ENCODE data around the gene SLC35F2. TPM values are rescaled to one million over a fixed set of nuclear protein-coding genes. Genes with fewer than 3 reads are reported as not detected.
"Not testable (repeated sequence)": the region's sequence is repeated elsewhere in the genome, so short reads cannot be mapped to it uniquely, and the experiment has no call there.

The SLC35F2 gene
- total RNA-seq, 1 experiment from 2014 or later, result 11.2 TPM

DNA sequence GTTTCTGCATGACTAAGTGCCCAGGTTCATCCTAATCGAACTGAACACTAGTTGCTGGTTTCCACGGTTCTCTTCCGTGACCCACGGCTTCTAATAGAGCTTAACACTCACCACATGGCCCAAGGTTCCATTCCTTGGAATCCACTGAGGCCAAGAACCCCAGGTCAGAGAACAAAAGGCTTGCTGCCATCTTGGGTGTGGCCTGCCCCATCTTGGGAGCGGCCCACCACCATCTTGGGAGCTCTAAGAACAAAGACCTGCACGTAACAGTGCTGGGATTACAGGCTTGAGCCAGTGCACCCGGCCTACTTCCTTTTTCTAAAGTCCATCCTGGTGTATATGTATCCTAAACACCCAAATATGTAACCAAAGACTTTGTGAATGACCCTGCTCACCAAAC lies 68.8 kb downstream of the SLC35F2 start:
- DNase-seq (ENCODE audit: low spot score), result no peak

DNA sequence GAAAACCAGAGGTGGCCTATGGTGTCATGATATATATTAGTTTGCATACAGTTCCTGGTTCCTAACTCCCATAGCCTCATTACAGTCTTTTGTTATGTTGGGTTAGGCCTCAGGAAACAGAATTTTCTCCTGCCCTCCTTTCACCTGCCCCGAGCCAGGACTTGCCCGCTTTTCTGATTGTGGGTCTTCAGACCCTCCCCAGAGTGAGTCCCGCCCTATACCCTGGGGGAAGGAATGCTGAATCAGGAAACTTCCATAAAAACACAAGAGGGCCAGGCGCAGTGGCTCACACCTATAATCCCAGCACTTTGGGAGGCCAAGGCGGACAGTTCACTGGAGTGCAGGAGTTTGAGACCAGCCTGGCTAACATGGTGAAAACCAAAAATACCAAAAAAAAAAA lies 70.9 kb downstream of the SLC35F2 start:
- no peak for DNase-seq (ENCODE audit: low spot score)

DNA sequence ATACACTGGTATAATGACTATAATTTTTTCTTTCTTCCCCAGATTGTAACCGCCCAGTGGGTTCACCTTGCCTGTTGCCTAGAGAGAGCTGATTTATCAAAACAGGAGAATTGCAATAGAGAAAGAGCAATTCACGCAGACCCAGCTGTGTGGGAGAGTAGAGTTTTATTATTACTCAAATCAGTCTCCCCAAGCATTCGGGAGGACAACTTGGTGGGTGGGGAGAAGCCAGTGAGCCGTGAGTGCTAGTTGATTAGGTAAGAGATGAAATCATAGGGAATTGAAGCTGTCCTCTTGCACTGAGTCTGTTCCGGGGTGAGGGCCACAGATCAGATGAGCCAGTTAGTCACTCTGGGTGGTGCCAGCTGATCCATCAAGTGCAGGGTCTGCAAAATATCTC lies 73.2 kb downstream of the SLC35F2 start:
- peak; percentile 1 for DNase-seq (ENCODE audit: low spot score)

DNA sequence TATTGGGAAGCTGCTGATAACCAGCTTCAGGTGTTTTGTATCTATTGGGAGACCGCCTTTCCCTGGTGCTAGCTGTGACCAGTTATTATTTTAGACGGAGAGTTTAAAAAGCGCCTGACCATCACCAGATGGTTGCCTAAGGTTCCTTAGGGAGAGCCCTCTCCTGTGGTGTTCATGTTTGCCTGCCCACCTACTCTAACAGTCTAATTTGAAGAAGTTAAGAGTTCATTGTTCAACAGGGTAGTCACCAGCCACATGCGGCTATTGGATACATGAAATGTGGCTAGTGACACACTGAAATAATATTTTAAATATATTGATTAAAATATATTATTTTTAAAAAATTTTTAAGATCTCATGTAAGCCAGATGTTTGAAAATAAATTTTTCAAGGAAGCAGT lies 75.5 kb downstream of the SLC35F2 start:
- no peak for DNase-seq (ENCODE audit: low spot score)

DNA sequence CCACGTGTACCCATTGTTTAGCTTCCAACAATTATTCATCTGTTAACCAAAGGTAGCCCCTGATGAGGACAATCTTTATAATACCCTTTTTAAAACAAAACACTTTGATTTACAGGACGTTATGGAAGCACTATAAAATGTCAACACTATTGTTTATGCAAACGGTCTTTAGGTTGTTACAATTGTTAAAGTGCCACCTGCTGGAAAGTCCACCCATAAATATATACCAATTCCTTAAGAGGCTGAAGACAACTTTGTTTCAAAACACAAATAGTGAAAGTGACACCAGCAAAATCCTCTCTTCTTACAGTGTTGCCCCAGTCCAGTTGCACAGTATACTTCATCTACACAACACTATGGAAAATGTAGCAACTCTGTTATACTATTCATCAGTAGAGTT lies 77.8 kb downstream of the SLC35F2 start:
- DNase-seq (ENCODE audit: low spot score), result peak; percentile 2

DNA sequence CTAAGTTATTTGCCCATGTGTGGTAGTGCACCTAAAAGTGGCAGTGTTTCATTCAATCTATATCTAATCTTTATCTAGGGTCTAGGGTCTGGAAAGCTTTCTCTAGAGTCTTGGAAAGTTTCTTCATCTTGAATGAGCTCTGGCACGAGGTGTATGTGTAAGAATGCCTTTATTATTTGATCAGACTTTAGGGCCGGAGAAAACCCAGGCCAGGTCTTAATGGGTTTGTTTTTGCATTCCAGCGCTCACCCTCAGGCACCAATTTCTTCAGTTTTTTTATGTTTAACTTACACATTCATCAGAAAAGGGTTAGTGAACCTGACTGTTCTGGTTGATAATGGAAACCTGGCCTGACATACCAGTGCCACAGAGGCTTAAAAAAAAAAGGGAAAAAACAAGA lies 78.5 kb downstream of the SLC35F2 start:
- no peak for DNase-seq (ENCODE audit: low spot score)

DNA sequence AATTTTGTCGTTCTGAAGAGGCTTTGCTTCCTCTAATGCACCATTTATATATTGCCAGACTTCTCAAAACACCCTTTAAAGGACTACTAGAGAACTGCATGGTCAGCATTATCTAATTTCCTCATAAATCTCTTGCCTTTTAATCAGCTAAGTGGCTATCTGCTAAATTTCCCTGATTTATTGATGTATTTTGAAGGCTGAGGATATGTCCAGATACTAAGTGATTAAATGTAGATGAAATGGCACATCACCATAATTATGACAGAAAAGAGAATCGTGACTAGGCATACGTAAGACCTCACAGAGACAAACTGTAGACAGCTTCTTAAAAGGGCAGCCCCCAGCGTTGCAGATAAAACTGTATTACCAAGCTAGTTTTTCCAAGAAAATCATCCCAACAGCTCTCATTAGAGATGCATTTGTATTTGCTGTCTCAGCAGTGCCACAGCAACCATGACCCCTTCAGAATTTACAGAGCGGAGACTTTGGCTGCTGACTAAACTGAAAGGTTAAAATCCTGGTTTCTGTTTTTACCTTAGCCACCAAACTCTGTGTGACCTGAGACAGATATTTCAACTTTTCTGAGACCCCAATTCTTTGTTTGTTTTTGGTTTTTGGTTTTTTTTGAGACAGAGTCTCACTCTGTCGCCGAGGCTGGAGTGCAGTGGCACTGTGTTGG lies 79.6 kb downstream of the SLC35F2 start:
- DNase-seq (ENCODE audit: low spot score), result no peak

DNA sequence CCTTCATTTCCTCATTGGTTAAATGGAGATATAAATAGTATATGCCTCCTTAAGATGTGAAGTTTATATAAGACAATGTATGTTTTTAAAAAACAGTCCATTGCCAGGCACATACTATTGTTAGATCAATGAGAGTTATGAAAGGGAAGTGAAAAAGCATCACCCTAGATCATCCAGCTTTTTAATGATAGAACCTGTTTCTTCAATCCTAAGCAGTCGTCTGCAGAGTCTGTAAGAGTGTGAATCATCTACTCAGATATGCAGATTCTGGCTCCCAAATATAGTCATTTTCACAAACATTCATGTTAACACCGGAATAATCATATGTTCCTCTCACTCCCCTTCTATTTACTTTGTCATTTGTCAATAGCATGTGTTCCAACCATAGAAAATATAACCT lies 81.5 kb downstream of the SLC35F2 start:
- DNase-seq (ENCODE audit: low spot score), result no peak

DNA sequence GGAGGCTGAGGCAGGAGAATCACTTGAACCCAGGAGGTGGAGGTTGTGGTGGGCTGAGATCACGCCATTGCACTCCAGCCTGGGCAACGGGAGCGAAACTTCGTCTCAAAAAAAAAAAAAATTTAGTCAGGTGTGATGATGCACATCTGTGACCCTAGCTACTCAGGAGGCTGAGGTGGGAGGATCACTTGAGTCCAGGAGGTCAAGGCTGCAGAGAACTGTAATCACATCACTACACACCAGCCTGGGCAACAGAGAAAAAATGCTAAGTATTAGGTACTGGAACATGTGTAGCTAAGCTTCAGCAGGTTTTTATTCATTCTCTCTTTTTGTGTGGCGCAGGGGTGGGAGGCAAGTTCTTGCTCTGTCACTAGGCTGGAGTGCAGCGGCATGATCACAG lies 82.5 kb downstream of the SLC35F2 start:
- no peak for DNase-seq (ENCODE audit: low spot score)

DNA sequence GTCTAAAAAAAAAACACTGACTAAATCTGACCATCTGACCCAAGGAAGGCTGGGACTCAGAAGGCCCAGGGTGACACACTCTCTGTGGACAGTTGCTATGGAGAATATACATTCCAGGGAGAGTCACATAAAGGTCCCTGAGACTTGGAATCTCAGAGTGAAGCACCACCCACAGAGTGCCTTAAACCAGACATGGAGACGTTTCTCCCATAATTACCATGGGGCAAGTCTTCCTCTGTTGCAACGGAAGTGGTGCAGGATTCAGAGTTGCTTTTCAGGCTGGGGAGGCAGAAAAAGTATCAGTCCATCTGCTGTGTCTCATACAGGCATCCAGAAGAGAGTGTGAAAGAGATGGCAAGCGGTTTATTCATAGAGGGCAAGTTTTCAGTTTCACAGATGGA lies 88.0 kb downstream of the SLC35F2 start:
- peak; percentile 60 for DNase-seq (ENCODE audit: low spot score)

DNA sequence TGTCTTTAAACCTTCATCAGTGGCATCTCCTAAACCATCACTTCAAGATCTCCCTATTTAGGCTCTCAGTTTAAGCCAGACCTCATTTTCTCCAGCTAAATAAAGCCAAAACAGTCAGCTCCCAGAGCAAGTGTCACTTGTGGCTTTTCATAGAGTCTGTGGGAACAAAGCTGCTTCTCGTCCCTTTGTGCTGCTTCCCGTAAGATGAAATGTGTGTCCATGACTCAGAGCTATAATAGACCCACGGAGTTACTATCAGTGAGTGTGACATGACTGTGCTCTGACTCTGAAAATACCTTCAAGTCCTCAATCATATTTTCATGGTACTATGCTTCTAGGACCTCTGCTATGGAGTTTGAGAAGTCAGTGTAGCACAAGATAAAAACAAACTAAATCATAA lies 89.4 kb downstream of the SLC35F2 start:
- peak; percentile 72 for DNase-seq (ENCODE audit: low spot score)

DNA sequence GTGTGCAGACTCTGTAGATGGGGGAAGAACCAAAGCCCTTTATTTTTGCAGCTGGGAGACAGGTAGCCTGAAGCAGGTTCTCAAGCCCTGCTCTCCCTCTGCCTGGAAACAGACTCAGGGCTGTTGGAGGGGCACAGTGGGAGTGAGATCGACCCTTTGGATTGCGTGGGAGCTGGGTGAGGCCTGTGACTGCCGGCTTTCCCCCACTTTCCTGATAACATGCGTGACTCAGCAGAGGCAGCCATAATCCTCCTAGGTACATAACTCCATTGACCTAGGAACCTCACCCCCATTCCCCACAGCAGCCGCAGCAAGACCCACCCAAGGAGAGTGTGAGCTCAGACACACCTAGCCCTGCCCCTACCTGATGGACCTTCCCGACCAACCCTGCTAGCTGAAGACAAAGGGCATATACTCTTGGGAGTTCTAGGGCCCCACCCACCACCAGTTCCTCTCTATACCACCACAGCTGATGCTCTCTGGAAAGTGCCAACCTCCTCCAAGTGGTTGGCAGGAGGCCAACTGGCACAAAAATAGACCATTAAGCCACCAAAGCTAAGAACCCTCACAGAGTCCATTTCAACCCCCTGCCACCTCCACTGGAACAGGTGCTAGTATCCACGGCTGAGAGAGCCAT lies 99.8 kb downstream of the SLC35F2 start:
- DNase-seq (ENCODE audit: low spot score), result not testable (repeated sequence)

DNA sequence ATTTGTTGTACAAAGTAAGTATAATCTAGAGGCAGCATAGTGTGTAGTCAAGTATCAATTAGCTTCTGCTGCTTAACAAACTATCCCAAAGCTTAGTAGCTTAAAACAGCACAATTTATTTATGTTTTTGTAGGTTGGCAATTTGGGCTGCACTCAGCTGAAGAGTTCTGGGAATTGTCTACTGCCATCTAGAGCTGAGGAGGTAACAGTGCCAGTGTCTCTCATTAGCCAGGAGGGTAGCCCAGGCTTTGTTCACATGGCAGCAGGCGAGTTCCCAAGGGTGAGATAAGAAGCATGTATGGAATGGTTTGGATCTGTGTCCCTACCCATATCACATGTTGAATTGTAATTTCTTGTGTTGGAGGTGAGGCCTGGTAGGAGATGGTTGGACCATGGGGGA lies 100.9 kb downstream of the SLC35F2 start:
- DNase-seq (ENCODE audit: low spot score), result no peak

DNA sequence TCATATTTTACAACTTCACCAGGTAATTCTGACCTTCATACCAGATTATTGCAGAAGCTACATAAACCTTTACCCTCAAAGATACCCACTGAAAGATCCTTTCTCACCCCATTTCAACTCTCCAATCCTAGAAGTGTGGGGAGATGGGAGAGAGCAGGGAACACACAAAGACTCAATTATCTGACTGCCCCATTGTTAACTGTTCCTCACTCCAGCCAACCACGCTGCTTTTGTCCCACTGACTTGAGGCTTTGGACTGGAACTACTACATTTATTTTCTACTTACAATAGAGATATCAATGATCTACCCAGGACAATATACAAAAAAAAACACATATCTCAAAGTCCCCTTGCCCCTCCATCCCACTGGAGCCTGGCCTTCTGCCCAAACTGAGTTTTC lies 102.0 kb downstream of the SLC35F2 start:
- no peak for DNase-seq (ENCODE audit: low spot score)

DNA sequence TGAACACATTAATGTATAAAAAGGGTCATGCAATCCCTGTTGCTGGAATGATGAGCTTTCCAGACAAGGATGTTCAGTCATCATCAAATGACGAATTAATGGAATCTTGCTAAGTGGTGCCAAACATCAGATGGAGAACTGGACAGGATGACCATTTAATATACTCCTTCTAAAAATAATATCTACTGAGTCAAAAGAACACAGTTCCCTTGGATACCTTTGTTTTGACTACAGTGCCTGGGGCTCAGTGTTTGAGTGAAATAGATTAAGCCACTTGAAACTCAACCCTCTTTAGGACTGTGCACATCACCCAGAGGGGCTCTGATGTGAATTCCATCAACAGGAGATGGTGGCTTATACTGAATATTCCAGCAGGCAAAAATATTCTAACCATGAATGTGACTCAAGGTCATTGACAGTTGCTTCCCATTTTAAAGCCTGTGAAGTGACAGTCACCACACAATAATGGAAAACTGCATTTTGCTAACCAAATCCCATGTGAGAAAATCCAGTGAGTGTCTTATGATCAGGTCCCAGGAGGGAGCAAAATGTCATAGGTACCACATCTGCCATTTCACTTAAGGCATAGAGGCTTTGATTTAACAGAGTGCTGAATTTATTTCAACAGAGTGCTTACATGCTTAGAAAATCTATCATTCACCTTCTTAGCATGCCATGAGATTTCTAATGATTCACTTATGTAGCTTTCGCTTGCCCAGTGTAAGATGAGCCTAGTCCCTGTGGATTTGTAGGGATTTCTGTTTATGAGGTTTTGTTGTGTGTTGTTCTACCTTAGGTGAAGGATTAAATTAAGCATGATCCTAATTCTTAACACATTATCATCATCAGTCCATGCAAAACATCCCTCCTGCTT lies 105.4 kb downstream of the SLC35F2 start:
- DNase-seq (ENCODE audit: low spot score), result no peak

DNA sequence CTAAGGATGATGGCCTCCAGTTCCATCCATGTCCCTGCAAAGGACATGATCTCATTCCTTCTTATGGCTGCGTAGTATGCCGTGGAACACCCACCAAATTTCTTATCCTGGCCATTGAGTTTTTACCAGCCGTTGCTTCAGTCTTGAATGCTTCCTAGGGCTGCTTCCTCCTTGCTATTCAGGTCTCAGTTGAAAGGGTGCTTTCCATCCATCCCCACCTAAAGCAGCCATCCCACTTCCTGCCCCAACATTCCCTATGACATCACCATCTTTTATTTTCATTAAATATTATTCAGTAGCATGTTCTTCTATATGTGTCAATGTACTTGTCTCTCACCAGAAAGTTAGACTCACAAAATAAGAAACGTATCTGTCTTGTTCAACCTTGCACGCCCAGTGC lies 106.1 kb downstream of the SLC35F2 start:
- no peak for DNase-seq (ENCODE audit: low spot score)

DNA sequence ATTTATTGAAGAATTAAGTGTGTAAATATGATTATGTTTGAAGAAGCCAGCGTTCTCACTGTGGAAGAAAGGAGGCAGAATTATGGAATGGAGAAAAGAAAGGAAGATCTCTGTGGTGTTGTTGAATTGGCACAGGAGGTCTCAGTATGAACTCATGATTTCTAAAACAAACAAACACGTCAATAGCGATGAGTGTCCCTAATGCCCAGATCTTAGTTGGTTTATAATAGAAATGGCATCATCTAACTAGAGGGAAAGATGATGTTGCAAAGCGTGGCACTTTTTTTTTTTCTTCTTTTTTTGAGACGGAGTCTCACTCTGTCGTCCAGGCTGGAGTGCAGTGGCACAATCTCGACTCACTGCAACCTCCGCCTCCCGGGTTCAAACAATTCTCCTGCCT lies 107.5 kb downstream of the SLC35F2 start:
- DNase-seq (ENCODE audit: low spot score), result no peak

DNA sequence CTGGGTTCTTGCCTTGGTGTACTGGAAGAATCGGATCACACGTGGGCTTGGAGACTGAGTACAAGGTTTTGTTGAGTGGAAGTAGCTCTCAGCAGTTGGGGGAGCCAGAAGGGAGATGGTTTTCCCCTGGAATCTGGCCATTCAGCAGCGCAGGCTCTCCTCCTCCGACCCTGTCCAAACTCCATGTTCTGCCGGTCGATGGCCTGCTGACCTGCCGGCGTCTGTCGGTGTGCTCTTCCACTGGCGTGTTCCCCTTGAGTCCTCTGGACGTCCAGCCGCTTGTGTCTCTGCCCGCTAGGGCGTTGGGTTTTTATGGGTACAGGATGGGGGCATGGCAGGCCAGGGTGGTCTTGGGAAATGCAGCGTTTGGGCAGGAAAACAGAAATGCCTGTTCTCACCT lies 108.3 kb downstream of the SLC35F2 start:
- DNase-seq (ENCODE audit: low spot score), result no peak

DNA sequence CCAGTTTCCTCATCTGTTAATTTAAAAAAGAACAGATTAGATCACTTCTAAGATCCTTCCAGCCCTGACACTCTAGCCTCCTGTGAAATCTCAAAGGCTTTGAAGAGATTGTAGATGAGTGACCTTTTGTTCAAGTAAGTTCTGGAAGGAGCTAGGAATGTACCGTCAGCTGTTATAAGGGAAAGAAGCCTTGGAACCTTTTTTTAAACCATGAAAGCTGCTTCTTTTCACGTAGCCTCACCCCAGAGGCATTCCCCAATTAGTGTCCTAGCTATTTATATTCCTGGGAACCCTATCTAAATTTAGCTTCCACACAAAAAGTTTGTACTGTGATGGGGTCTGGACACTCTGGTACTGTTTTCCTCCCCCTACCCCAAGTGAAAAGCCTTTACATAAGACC lies 111.0 kb downstream of the SLC35F2 start:
- DNase-seq (ENCODE audit: low spot score), result no peak

DNA sequence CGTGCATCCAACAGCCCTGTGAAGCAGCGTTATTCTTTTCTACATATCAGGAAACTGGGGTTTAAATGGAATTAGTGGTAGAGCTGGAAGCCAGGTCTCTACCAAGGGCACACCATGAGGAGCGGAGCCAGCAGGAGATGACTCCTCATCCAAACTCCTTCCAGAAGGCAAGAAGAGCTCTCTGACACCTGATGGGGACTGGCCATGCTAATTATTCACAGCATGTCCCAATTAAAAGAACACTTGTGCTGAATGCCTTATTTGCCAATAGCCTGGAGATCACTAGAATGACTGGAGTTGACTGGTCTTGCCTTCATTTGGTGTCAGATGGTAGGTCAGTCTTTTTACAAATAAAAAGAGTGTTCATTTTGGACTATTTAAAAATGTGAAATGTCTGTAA lies 113.9 kb downstream of the SLC35F2 start:
- no peak for DNase-seq (ENCODE audit: low spot score)

DNA sequence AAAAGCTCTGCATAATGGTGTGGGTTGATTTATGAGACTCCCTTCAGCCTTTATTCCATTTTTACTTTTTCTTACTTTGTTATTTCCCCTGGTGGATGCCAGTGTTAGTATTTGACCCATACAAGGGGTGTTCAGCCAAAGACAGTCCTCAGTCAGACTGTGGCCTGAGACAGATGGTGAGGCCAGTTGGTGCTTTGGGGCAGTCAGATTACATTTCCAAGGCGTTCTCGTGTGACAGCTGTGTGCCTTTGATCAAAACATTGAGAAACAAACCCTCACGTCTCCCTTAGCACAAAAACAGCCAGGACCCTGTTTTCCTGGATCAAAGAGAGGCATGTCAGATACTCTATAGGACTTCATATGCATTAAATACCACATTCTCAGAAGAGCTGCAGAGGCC lies 115.4 kb downstream of the SLC35F2 start:
- no peak for DNase-seq (ENCODE audit: low spot score)

DNA sequence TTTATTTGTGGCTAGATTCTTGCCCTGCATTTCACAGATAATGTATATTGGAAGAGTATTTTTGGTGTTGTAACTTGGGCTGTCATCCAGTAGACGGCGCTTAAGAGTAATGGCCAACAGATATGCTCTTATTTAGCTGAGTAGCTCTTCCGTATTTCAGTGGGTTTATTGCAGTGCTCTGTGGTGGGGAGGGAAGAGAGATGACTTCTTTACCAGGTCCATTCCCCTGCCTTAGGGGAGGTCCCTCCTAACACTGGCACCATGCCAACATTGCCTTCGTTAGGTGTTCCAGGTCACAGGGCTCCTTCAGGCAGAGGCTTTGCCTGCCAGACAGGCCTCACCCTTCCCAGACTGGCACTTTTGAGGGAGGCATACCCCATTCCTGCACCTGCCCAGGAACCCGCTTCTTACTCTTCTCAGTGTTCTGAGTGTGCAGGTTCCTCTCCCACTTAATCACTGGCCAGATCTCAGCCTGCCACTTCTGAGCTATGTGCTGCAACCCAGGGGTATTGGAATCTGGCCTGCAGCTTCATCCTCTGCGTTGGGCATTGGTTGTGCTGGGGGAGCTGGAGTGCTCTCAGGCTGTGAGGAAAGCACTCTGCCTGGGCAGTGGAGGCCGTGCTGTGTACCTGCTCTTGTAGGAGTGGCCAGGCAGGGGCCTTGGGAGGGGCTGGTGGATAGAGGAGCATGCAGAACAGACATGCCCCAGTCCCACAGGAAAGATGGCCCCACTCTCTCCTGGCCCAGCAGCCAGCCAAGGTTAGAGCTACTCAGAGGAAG lies 117.4 kb downstream of the SLC35F2 start:
- no peak for DNase-seq (ENCODE audit: low spot score)
